B cell (primary cell): ENCODE data around the gene APLP2. TPM values are rescaled to one million over a fixed set of nuclear protein-coding genes. Genes with fewer than 3 reads are reported as not detected.
A peak's percentile ranks its signal among the peaks of the same experiment; 100 is the strongest.

ENCODE experiments used
- ATAC-seq: fragments of 200-7000 bp; cut with Tn5 transposase; one replicate; pipeline ENCODE4 v1.10.0; 2021; ENCODE audit warnings: low read depth, mild to moderate bottlenecking, moderate number of reproducible peaks, moderate library complexity
- CTCF ChIA-PET: fragments of 350-600 bp; sonication (Branson Sonifier 250); formaldehyde crosslinking; loops from one replicate; lab custom pipeline; 2021; ENCODE audit warnings: antibody characterized with exemption, inconsistent platforms; lab: Charles Lee
- POLR2A ChIA-PET: fragments of 350-600 bp; sonication (Branson Sonifier 250); formaldehyde crosslinking; loops from one replicate; lab custom pipeline; 2021; ENCODE audit warnings: antibody characterized with exemption; lab: Charles Lee
- DNase-seq: peaks from one replicate; pipeline ENCODE4 v3.0.0; 2013
- H2AFZ ChIP-seq: 2 replicates; pipeline ENCODE4 v1.6.1; 2012; ENCODE audit warnings: mild to moderate bottlenecking, low read depth, low read length; ENCODE audit not compliant: insufficient read depth, poor library complexity, severe bottlenecking
- H3K27ac ChIP-seq, 2 donors: 1 replicate in 1 of 2; 2 replicates in 1 of 2; pipeline ENCODE4 v1.5.1; 2012 to 2013; ENCODE audit warnings: low read length in 2 of 2, mild to moderate bottlenecking in 2 of 2, moderate library complexity in 1 of 2
- H3K27me3 ChIP-seq, 4 experiments: fragments of 200-600 bp in 1 of 4; sonication (generic) in 1 of 4; replicated peaks in 1 of 4; 1 replicate in 2 of 4; 2 replicates in 2 of 4; pipeline versions ENCODE4 v1.6.1 to v1.7.0; 2013 to 2016; ENCODE audit warnings: low read length in 3 of 4, mild to moderate bottlenecking in 2 of 4, mixed read lengths in 1 of 4, moderate library complexity in 1 of 4; ENCODE audit not compliant: insufficient read depth in 4 of 4, control insufficient read depth in 3 of 4; ENCODE audit errors: control extremely low read depth in 1 of 4
- H3K36me3 ChIP-seq, 2 experiments: replicated peaks in 1 of 2; 1 replicate in 1 of 2; 2 replicates in 1 of 2; pipeline versions ENCODE4 v1.6.1 to v1.7.1; 2013; ENCODE audit warnings: low read length in 1 of 2; ENCODE audit not compliant: insufficient read depth in 2 of 2, control insufficient read depth in 1 of 2; ENCODE audit errors: control extremely low read depth in 1 of 2, extremely low read depth in 1 of 2
- H3K4me1 ChIP-seq, 2 donors: fragments of 200-600 bp in 1 of 2; sonication (generic) in 1 of 2; 1 replicate in 1 of 2; 2 replicates in 1 of 2; pipeline versions ENCODE4 v1.5.1 to v1.6.1; 2013 to 2017; ENCODE audit warnings: low read length in 2 of 2; ENCODE audit not compliant: control insufficient read depth in 2 of 2, insufficient read depth in 2 of 2
- H3K4me2 ChIP-seq: replicated peaks from 2 replicates; pipeline ENCODE3; 2012; ENCODE audit warnings: mild to moderate bottlenecking, low read depth, low read length; ENCODE audit not compliant: poor library complexity, severe bottlenecking
- H3K4me3 ChIP-seq, 5 experiments: fragments of 200-600 bp in 1 of 5; sonication (generic) in 1 of 5; 1 replicate in 3 of 5; 2 replicates in 2 of 5; pipeline versions ENCODE4 v1.5.1 to v1.7.0; 2011 to 2016; ENCODE audit warnings: low read length in 4 of 5, mild to moderate bottlenecking in 4 of 5, low read depth in 2 of 5, control low read depth in 1 of 5, moderate library complexity in 1 of 5; ENCODE audit not compliant: insufficient read depth in 1 of 5; ENCODE audit errors: control extremely low read depth in 1 of 5, extremely low read depth in 1 of 5
- H3K79me2 ChIP-seq: fragments of 200-600 bp; sonication (generic); one replicate; pipeline ENCODE4 v1.6.0; 2016; ENCODE audit warnings: low read length; ENCODE audit not compliant: control insufficient read depth, insufficient read depth
- H3K9ac ChIP-seq: fragments of 200-600 bp; sonication (generic); 2 replicates; pipeline ENCODE4 v1.6.1; 2017; ENCODE audit warnings: mild to moderate bottlenecking, low read length, moderate library complexity
- H3K9me3 ChIP-seq, 3 donors: one replicate each; pipeline versions ENCODE4 v1.6.1 to v1.7.1; 2013; ENCODE audit warnings: low read length in 2 of 3; ENCODE audit not compliant: control insufficient read depth in 2 of 3, insufficient read depth in 1 of 3; ENCODE audit errors: control extremely low read depth in 1 of 3
- H4K20me1 ChIP-seq: 2 replicates; pipeline ENCODE4 v1.6.0; 2012; ENCODE audit warnings: mild to moderate bottlenecking, low read length; ENCODE audit not compliant: insufficient read depth, control insufficient read depth, poor library complexity, severe bottlenecking
- H3K27ac Mint-ChIP-seq: one replicate; pipeline ENCODE4 v1.8.0; 2021; ENCODE audit warnings: mixed read lengths
- H3K27me3 Mint-ChIP-seq: one replicate; pipeline ENCODE4 v1.8.0; 2021; ENCODE audit warnings: mixed read lengths
- H3K4me1 Mint-ChIP-seq: one replicate; pipeline ENCODE4 v1.8.0; 2021; ENCODE audit warnings: mixed read lengths
- H3K4me3 Mint-ChIP-seq: one replicate; pipeline ENCODE4 v1.8.0; 2021; ENCODE audit warnings: mixed read lengths
- H3K9me3 Mint-ChIP-seq: one replicate; pipeline ENCODE4 v1.8.0; 2022; ENCODE audit warnings: mixed read lengths; ENCODE audit not compliant: insufficient read depth
- EZH2 ChIP-seq: IDR thresholded peaks from 2 replicates; pipeline ENCODE4 v1.6.1; 2012; ENCODE audit warnings: borderline replicate concordance, low read depth, mild to moderate bottlenecking, moderate library complexity, low read length; ENCODE audit not compliant: insufficient read depth, poor library complexity, severe bottlenecking
- WGBS: methylation state at CpG from one replicate; pipeline ENCODE4 v1.1.5; 2013; ENCODE audit warnings: missing lambda C conversion rate; ENCODE audit not compliant: insufficient coverage; 5-methylcytosine and 5-hydroxymethylcytosine counted together
- intact Hi-C: fragments of 100-400 bp; cut with micrococcal nuclease; formaldehyde crosslinking; loops from one replicate; pipeline ENCODE4 v1.10.0; 2022
- polyA plus RNA-seq: library from polyadenylated mRNA; depleted of rRNA; stranded (reverse); fragments of >200 nt; gene quantifications from 2 replicates; pipeline ENCODE4 v1.2.3, GENCODE V29; 2012
- total RNA-seq, 2 donors: library from RNA; stranded (reverse); fragments of 120-200 nt in 1 of 2; gene quantifications; 1 replicate in 1 of 2; 2 replicates in 1 of 2; pipeline versions ENCODE4 v1.2.3 to v1.2.4, GENCODE V29; 2013 to 2022
- TF ChIP-seq, protein P1 (sequence below): fragments of 200-600 bp; IDR thresholded peaks from one replicate; pipeline ENCODE4 v1.8.0; 2022; ENCODE audit warnings: antibody characterized with exemption, mild to moderate bottlenecking

APLP2 gene
- total and polyA plus RNA-seq, 2 donors (not counting 1 experiment from before 2014, with no cell fraction given), result 84.2 to 102 TPM

GRCh38 chr11:130165601-130166456 lies 96.1 kb downstream of the APLP2 start:
- no peak overlapping the region for H3K4me3 ChIP-seq

More at GRCh38 chr11:130165601-130166456, 96.1 kb downstream of the APLP2 start:
- Mint-ChIP-seq H3K4me1 (peaks cover 86% of the 10 kb centered on the region), H3K27ac (peak overlapping the region; percentile 95), H3K4me3 (peak overlapping the region; percentile 82), H3K27me3 (no peaks in the 10 kb centered on the region), H3K9me3 (no peaks in the 10 kb centered on the region)
- peak overlapping the region; percentile 24 for H3K4me2 ChIP-seq
- WGBS, result 38% methylated on average over 1 of the region's 9 CpGs
- no peak overlapping the region for H3K9ac ChIP-seq
- ATAC-seq (peak; percentile 62), DNase-seq (peak; percentile 73)
- no peak overlapping the region for H2AFZ ChIP-seq
- peaks cover 7% of the 10 kb centered on the region for H3K79me2 ChIP-seq
- intact Hi-C loops, result loop anchor here (2.0 to 10.0 kb wide), 3 partner anchors 15 to 163 kb away; partner anchors contain the start of genes PRDM10 and ZBTB44
- no peaks in the 10 kb centered on the region for H3K27me3 ChIP-seq
- H4K20me1 ChIP-seq, result no peaks in the 10 kb centered on the region
- CTCF ChIA-PET, result interaction anchor here (1.3 to 2.8 kb wide), 5 partner anchors 13 to 47 kb away, joined by 4 to 13 read pairs (median 6); no protein-coding TSS in a partner anchor
- POLR2A ChIA-PET, result interaction anchor here (0.7 to 1.8 kb wide), 5 partner anchors 12 to 163 kb away, joined by 3 to 12 read pairs (median 5); partner anchors contain the start of gene PRDM10
- H3K4me1 ChIP-seq, result peaks cover 47 to 79% of the 10 kb centered on the region in 2 donors
- TF ChIP-seq EZH2, result no peak
- TF ChIP-seq, protein P1, sequence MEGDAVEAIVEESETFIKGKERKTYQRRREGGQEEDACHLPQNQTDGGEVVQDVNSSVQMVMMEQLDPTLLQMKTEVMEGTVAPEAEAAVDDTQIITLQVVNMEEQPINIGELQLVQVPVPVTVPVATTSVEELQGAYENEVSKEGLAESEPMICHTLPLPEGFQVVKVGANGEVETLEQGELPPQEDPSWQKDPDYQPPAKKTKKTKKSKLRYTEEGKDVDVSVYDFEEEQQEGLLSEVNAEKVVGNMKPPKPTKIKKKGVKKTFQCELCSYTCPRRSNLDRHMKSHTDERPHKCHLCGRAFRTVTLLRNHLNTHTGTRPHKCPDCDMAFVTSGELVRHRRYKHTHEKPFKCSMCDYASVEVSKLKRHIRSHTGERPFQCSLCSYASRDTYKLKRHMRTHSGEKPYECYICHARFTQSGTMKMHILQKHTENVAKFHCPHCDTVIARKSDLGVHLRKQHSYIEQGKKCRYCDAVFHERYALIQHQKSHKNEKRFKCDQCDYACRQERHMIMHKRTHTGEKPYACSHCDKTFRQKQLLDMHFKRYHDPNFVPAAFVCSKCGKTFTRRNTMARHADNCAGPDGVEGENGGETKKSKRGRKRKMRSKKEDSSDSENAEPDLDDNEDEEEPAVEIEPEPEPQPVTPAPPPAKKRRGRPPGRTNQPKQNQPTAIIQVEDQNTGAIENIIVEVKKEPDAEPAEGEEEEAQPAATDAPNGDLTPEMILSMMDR, result no peak
- H3K27ac ChIP-seq, result peak overlapping the region; percentile 54 to 77
- peaks cover 0 to 7% (median 0%) of the 10 kb centered on the region in 3 donors for H3K9me3 ChIP-seq
- peaks cover 0 to 2% of the 10 kb centered on the region in 2 experiments for H3K36me3 ChIP-seq
